HG03025 (cell line): ENCODE data around the gene PPP6C.
"Not testable (repeated sequence)": the region's sequence is repeated elsewhere in the genome, so short reads cannot be mapped to it uniquely, and the experiment has no call there.

Experiments
- ATAC-seq: cut with Tn5 transposase; IDR thresholded peaks from one replicate; pipeline ENCODE4 v1.9.1; 2021; ENCODE audit warnings: mild to moderate bottlenecking, moderate library complexity; ENCODE audit not compliant: unreplicated experiment, low FRiP score

Gene PPP6C

DNA sequence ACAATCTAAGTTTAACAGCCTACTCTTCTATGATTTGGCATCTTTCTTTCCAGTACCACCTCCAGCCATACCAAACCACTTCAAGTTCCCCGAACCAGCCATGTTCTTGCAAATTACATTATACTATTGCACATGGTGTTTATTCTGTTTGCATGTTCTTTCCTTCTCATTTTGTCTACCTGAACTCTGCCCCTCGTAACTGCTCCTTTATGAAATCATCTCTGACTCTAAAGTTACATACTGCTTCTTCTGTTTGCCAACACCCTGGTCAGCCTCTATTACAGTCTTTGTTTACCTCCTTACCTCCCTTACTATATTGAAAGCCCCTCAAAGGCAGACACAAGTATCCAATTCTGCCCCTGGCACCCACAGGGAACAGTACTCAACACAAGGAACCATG is 6.0 kb downstream of the PPP6C start:
- no peak for ATAC-seq

DNA sequence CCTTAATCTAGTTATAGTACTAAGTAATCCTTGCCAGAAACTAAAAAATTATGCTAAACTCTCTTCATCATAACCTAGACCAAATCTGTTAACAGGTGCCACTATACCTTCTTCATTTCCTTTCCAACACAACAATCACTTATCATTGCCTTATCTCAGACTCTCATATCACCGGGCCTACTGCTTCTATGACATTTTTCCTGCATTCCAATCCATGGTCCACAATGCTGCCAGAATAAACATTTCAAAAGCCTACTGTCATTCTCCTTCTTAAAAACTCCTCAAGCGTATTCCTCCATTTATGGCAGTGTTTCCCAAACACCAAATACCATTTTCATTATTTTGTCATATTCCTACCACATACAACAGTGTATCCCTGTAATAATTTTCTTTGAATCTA is 6.5 kb downstream of the PPP6C start:
- ATAC-seq: no peak

DNA sequence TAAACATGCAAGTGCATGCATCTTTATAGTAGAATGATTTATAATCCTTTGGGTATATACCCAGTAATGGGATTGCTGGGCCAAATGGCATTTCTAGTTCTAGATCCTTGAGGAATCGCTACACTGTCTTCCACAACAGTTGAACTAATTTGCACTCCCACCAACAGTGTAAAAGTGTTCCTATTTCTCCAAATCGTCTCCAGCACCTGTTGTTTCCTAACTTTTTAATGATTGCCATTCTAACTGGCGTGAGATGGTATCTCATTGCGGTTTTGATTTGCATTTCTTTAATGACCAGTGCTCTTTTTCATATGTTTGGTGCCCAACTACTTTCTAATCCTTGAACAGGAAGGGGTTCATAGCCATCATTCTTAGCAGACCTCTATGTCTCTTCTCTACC is 7.8 kb downstream of the PPP6C start:
- ATAC-seq: not testable (repeated sequence)

DNA sequence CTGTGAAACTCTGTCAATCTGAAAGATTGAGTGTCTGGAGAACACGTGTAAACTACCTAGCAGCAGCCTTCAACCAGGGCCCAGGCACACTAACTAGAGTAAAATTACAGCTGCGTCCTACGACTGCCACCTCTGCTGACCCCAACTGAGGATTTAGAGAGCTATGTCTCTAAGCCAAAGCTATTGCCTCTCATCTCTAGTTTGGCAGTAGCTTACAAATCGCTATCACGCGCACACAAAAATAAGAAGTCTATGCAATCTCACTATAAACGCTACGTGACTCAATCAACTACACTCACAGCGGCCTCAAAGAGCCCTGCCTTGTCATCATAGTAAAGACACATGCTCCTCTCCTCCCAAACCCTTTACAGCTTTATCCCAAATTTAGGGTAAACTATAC is 8.7 kb downstream of the PPP6C start:
- no peak for ATAC-seq

DNA sequence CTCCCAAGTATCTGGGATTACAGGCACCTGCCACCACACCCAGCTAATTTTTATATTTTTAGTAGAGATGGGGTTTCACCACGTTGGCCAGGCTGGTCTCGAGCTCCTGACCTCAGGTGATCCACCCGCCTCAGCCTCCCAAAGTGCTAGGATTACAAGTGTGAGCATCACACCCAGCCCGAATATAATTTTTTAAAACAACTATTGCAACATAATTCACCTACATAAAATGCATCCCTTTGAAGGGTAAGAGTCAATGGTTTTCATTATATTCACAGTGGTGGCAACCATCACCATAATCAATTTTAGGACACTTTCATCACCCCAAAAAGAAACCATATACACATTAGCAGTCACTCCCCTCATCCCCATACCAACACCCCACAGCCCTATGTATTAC is 9.8 kb downstream of the PPP6C start:
- ATAC-seq: not testable (repeated sequence)

DNA sequence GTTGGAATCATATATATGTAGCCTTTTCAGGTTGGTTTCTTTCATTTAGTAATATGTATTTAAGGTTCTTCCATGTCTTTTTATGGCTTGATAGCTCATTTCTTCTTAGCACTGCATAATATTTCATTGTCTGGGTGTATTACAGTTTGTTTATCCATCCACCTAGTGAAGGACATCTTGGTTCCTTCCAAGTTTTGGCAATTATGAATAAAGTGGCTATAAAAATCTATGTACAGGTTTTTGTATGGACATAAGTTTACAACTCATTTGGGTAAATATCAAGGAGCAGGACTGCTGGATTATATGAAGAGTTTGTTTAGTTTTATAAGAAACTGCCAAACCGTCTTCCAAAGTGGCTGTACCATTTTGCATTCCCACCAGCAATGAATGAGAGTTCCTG is 11.7 kb downstream of the PPP6C start:
- no peak for ATAC-seq

DNA sequence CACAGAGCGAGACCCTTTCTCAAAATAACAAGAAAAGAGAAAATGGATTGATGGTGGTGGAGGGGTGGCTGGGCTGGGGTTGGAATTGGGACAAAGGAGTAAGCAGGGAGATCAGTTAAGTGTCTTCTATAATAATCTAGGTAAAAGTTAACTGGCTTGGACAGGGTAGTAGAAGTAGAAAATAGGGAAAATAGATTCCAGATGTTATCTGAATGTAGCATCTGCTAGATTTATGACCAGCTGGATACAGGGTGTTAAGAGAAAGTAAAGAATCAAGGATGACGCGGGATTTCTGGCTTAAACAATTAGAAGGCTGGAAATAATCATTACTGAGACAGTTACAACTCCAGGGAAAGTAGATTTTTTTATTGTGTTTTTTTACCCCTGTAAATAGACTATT is 13.0 kb downstream of the PPP6C start:
- ATAC-seq: no peak

DNA sequence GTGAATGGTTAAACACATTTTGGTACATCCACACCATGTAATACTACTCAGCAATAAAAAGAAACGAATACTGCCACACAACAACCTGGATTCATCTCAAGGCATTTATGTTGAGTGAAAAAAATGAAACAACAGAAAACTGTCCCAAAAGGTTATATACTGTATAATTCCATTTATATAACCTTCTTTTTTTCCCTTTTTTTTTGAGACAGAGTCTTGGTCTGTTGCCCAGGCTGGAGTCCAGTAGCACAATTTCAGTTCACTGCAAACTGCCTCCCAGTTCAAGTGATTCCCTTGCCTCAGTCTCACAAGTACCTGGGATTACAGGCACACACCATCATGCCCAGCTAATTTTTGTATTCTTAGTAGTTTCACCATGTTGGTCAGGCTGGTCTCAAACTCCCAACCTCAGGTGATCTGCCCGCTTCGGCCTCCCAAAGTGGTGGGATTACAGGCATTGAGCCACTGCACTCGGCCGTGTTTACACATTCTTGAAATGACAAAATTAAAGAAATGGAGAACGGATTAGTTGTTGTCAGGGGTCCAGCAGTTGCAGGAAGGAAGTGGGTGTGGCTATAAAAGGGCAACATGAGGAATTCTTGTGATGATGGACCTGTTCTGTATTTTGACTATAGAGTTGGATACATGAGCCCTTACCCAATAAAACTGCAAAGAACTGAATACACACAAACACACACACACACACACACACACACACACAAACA is 17.4 kb downstream of the PPP6C start:
- no peak for ATAC-seq

DNA sequence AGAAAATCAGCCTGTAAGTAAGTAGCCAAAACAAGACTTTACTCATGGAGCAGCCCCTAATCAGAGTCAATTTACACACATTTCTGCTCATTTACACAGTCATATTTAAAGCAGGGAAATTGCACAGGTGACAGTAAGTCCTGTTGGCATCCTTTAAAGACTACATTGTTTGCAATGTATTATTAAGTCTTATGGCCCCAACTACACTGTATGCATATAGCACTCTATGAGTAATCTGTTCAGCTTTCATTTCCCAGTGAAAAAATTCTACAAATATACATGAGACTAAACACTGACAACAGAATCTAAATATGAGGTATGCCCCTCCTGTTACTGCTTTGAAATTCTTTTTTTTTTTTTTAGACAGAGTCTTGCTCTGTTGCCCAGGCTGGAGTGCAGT is 19.7 kb downstream of the PPP6C start:
- ATAC-seq: no peak

DNA sequence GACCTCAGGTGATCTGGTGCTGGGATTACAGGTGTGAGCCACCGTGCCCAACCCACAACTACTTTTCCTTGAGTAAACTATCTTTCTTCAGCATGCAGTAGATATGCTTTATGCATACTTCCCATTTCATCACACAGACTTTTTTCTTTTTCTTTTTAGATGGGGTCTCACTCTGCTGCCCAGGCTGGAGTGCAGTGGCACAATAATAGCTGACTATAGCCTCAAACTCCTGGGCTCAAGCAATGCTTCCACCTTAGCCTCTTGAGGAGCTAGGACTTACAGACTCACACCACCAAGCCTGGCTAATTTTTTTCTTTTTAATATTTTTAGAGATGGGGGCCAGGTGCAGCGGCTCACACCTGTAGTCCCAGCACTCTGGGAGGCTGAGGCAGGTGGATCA is 22.8 kb downstream of the PPP6C start:
- ATAC-seq: no peak

DNA sequence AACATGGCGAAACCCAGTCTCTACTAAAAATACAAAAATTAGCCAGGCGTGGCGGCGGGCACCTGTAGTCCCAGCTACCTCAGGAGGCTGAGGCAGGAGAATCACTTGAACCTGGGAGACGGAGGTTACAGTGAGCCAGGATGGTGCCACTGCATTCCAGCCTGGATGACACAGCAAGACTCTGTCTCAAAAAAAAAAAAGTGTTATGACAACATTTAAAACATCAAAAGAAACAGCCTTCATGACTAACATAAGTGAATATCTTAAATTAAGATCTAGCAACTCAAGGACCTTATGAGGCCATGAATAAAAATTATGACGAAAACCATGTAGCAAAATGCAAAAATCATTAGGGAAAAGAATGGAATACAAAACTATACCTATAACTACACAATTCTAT is 26.7 kb downstream of the PPP6C start:
- not testable (repeated sequence) for ATAC-seq

DNA sequence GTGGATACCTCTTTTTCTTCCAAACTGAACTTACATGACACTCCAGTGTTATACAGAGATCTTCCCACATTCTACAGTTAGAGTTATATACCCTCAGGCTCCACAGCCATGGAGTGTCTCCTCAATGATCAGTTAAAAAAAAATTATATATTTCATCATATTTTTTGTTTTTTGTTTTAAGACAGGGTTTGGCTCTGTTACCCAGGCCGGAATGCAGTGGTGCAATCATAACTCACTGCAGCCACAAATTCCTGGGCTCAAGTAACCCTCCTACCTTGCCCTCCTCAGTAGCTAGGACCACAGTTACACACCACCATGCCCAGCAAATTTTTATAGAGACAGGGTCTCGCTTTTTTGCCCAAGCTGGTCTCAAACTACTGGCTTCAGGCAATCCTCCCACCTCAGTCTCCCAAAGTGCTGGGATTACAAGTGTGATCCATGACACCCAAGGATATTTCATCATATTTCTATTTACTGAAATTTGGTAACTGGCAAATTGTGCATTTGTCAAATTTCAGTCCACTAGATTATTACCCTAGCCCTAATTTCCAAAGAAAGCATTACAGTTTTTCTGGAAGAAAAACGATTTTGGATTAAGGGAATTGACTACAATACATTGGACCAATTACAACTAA is 28.2 kb downstream of the PPP6C start:
- no peak for ATAC-seq

DNA sequence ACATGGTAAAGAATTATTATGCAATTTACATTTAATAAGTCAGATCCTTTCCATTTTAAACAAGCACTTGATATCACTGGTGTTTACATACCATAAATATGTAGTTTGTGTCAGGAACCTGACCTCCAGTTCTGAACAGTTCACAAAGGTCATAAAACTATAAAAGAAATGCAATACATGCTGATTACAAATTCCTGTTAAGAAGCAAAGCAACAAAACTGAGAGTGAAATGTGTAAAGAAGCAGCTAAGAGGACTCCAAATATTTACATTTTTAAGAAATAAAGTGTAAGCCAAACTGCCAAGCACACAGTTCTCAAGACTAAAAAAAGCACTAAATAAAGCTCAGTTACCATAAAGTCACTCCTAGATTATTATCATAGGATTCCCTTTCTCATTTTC is 28.9 kb downstream of the PPP6C start:
- ATAC-seq: no peak

DNA sequence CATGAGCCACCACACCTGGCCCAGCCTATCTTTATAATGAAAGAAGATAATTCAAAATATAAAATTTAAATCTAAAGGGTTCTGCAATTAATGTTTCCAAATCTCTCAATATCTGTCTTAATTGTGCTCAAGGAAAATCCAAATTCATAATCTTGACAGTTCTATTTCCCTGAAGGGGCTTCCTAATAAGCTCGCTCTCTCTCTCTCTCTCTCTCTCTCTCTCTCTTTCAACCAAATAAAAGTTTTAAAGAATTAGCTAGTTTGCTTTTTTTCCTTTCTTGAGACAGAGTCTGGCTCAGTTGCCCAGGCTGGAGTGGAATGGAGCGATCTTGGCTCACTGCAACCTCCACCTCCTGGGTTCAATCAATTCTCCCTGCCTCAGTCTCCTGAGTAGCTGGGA is 33.1 kb downstream of the PPP6C start:
- ATAC-seq: no peak

DNA sequence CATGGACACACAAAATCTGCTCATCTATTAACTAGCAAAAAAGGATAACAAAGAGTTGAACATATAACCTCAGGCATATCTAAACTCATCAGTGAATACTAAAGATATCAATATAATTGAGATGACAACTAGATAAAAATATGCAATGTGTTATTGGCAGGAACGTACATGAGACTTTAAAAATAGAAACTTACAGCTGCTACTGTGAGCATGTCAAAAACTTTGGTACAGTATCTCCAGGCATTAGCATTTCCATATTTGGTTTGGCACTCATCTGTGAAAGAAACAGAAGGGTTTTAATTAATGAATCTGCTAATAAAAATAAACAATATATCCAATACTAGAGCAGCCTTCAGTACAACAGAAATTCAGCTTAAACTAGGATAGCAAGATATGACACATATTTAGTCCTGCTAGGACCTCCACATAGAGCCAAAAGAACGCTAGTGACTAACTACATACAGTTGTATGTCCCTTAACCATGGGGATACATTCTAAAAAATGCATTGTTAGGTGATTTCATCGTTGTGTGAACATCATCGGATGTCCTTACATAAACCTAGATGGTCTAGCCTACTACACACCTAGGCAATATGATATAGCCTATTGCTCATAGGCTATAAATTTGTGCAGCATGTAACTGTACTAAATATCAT is 35.8 kb downstream of the PPP6C start:
- ATAC-seq: no peak

DNA sequence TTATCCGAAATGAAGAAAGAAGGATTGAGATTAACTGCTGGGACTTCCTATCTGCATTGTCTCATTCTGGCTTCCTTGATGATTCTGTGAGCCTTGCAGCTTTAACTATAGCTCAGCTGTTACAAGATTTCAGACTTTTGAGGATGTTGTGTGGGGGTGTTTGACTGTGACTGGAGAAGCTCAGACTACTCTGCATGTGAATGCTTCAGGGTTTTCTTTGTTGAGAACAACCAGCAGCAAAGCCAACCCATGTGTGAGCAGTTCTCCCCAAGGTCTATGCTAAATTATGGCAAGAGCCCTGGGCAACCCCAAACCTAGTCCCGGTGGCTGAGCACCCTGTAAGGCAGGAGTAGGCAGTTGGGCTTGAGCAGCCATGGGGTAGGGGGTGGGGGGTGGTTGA is 37.9 kb downstream of the PPP6C start:
- ATAC-seq: no peak

DNA sequence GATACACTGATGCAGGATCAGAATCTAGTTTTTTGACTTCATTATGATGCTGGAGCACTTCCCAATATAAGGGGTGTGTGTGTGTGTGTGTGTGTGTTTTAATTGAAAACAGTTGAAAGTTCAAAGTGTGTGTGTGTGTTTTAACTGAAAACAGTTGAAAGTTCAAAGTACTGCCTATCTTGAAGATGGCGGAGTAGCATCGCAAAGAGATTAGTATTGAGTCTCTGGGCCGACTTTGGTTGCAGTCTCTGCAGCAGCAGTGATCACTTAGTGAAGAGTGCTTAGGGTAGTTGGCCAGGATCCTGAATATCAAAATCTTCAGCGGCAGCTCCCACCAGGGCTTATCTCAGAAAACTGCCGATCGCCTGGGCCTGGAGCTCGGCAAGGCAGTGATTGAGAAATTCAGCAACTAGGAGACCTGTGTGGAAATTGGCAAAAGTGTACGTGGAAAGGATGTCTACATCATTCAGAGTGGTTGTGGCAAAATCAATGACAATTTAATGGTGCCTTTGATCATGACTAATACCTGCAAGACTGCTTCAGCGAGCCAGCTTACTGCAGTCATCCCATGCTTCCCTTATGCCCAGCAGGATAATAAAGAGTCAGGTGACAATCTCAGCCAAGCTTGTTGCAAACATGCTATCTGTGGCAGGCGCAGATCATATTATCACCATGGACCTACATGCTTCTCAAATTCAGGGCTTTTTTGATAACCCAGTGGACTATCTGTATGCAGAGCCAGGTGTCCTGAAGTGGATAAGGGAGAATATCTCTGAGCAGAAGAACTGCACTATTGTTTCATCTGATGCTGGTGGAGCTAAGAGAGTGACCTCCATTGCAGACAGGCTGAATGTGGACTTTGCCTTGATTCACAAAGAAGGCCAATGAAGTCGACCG is 39.0 kb downstream of the PPP6C start:
- ATAC-seq: no peak

DNA sequence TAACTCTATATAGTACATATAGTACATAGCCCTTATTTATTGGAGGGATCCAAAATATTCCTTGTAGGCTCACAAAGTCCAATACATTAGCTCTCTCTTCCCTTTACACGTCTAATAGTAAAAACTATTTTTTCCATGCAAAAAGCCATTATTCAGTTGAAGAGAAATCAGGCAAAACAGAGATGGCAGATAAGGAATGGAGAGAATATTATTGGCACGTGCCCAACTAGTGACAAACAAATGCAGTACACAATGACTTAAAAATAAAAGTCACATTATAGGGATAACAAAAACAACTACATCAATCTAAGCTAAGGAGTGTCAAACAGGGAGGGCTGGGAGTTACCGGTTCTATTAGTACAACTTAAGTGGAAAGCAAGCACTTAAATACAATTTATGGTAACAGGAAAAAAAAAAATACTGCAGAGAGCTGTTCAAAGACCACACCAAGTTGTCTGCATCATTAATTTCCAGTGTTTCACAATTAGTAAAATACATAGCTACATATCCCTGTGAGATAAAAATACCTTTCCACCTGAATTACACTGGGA is 42.1 kb downstream of the PPP6C start:
- no peak for ATAC-seq

DNA sequence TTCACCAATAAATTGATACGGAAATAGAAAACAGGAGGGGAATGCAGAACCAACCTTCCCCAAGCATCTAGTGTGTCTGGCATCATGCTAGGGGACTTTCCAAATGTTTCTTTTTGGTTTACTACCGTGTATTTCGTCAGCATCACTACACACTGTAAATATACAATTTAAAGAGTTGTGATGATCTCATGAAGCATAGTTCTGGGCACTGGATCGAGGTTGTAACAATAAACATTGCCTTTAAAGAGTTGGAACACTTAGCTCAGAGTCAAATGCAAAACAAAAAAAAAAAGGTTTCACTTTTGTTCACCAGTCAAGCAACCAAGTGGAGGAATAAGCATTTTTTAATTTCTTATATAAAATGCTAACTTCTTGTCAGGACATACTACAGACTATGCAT is 43.4 kb downstream of the PPP6C start:
- no peak for ATAC-seq

DNA sequence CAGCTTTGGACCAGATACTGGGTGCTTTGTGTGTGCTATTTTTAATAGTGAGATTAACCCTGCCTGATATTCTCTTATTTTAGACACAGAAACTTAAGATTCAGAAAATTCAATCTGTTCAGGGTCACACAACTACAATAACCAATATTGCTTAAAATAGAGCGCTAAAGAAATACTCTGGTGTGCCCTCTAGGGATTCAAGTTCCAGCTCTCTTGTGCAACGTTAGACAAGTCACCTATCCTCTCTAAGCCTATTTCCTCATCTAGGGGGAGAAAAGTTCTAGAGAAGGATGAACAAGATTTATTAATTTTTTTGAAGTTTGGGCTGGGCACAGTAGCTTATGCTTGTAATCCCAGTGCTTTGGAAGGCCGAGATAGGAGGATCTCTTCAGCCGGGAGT is 44.2 kb downstream of the PPP6C start:
- ATAC-seq: no peak
